Ovary (tissue), 9 donors: ENCODE results near the gene ASPSCR1. TPM values are rescaled to one million over a fixed set of nuclear protein-coding genes. Genes with fewer than 3 reads are reported as not detected.
A peak's percentile ranks its signal among the peaks of the same experiment; 100 is the strongest.

Source experiments
- DNase-seq, 5 donors: peaks; one replicate each; pipeline ENCODE4 v3.0.0-alpha.2; 2019 to 2020
- H3K27ac ChIP-seq, 2 donors: fragments of 200-600 bp; one replicate each; pipeline versions ENCODE4 v1.5.1 to v1.8.0; 2019 to 2022
- H3K27me3 ChIP-seq: fragments of 200-600 bp; one replicate; pipeline ENCODE4 v1.8.0; 2022
- H3K36me3 ChIP-seq: fragments of 200-600 bp; sonication (generic); one replicate; pipeline ENCODE4 v1.5.1; 2019
- H3K4me1 ChIP-seq: one replicate; pipeline ENCODE4 v1.8.1; 2013; ENCODE audit warnings: mild to moderate bottlenecking, moderate library complexity; ENCODE audit not compliant: insufficient read depth
- H3K4me3 ChIP-seq: fragments of 200-600 bp; sonication (generic); one replicate; pipeline ENCODE4 v1.5.1; 2017
- H3K9me3 ChIP-seq, 2 donors: fragments of 200-600 bp in 1 of 2; sonication (generic) in 1 of 2; one replicate each; pipeline versions ENCODE4 v1.5.1 to v1.8.1; 2013 to 2019; ENCODE audit warnings: mild to moderate bottlenecking in 1 of 2, moderate library complexity in 1 of 2
- CTCF ChIP-seq, 3 donors: fragments of 450-650 bp in 2 of 3; fragments of 200-600 bp in 1 of 3; IDR thresholded peaks; one replicate each; pipeline versions ENCODE4 v1.5.1 to v1.8.0; 2016 to 2022; ENCODE audit warnings: antibody characterized with exemption in 3 of 3, mild to moderate bottlenecking in 1 of 3
- EP300 ChIP-seq: sonication (generic); formaldehyde crosslinking; IDR thresholded peaks from one replicate; pipeline ENCODE4 v1.6.1; 2017; ENCODE audit warnings: antibody characterized with exemption
- POLR2A ChIP-seq: fragments of 450-650 bp; IDR thresholded peaks from one replicate; pipeline ENCODE4 v1.6.1; 2017; ENCODE audit warnings: antibody characterized with exemption, mild to moderate bottlenecking, moderate library complexity
- WGBS, 3 donors: extraction: QIAGEN DNeasy Blood & Tissue Kit in 1 of 3; methylation state at CpG; one replicate each; pipeline versions ENCODE4 v1.1.5 to v1.1.7; 2013 to 2017; 5-methylcytosine and 5-hydroxymethylcytosine counted together
- intact Hi-C, 4 donors: fragments of 100-400 bp; cut with DNase I; formaldehyde crosslinking; loops; one replicate each; pipeline versions ENCODE4 v1.11.0 to v1.15.1; 2022 to 2023
- polyA plus RNA-seq, 2 donors: library from polyadenylated mRNA; stranded (reverse); fragments of 200-250 nt in 1 of 2; fragments of 350-450 nt in 1 of 2; fragmentation: Illumina TruSeq in 1 of 2; extraction: RNeasy Lipid Tissue Mini Kit (QIAGEN cat#74804) in 1 of 2; gene quantifications; one replicate each; pipeline ENCODE4 v1.2.3, GENCODE V29; 2013 to 2014
- total RNA-seq, 7 donors: library from RNA; depleted of rRNA in 2 of 7; stranded (reverse); fragments of >200 nt in 2 of 7; fragmentation: NEBNext Ultra II Directional in 3 of 7; extraction: Animal tissue kit (Norgen Biotek cat#: 25700) in 3 of 7; gene quantifications; one replicate each; pipeline versions ENCODE4 v1.1.0 to v1.2.4, GENCODE V29; 2016 to 2023
- donor health status: DM: no; HTN: no; CAD: no; lungs with moderate emphysema.
- donor health status: DM: no; HTN: no; CAD: no.
- donor health status: Bipolar disorder and iron deficiency.
- donor health status: DM: yes; HTN: yes; CAD: no.
- donor health status: DM: no; HTN: no; CAD: no.
- donor health status: DM: yes; HTN: yes; CAD: no.

The ASPSCR1 gene
- total and polyA plus RNA-seq, 9 donors = 1.6 to 39.9 (median 24.3) TPM

DNA sequence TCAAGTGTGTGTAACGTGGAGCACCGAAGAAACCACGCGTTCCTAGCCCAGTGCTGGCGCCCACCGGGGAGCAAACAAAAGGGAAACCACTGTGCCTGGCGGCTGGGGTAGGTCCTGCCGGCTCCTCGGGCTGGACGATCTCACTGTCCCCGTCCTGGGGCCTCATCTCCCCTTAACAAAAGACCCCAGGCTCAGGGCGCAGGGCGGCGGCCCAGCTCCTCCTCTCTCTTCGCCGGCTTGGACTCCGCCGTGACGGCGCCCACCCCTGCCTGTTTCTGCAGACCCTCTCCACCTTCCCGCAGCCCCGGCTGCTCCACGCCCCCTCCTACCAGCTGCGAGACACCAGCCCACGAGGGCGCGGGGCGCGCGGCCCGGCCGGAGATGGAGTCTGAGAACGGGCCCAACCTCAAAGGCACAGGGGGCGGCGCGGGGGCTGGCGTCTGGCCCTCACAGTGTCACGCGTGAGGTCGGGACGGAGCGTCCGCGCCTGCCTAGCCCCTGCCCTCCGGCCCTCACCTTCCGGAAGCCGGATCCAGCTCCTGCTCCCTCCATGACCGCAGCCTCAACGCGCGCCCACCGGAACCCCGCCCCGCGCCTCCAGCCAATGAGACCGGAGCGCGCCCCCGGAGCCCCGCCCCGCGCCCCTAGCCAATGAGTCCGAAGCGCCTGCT lies 45.0 kb downstream of the ASPSCR1 start, which contains the start of gene CENPX:
TSS of gene CENPX (minus strand) at position 569 of the 671 bp plus-strand sequence. CDS start at position 552, 17 bp downstream.
- Histone ChIP-seq H3K4me3 (peak within 1 kb of the TSS; percentile 95), H3K36me3 (no peaks in the 10 kb centered on the region), H3K4me1 (peaks cover 8% of the 10 kb centered on the region), H3K9me3 (no peaks in the 10 kb centered on the region), H3K27me3 (no peaks in the 10 kb centered on the region), H3K27ac (peak within 1 kb of the TSS; percentile 20 to 44)
- intact Hi-C loops = loop anchor here in 1 of 4 donors (10.0 kb wide), 1 partner anchor 302 kb away; no protein-coding TSS in a partner anchor
- TF ChIP-seq EP300 = no peak
- TF ChIP-seq CTCF (IDR thresholded peaks at IDR 0.05) = no peak
- peak; percentile 44 for TF ChIP-seq POLR2A
- DNase-seq = no peak
- 0% methylated on average over 41 to 64 of the region's 64 CpGs for WGBS, 3 donors

GRCh38 chr17:82022981-82023446 lies 45.6 kb downstream of the ASPSCR1 start, which contains the start of gene LRRC45:
Gene LRRC45, plus strand, starts transcription at chr17:82023305. Its CDS starts 339 bp downstream, at chr17:82023644.
- Histone ChIP-seq H3K27me3 (no peaks in the 10 kb centered on the region), H3K9me3 (no peaks in the 10 kb centered on the region), H3K4me1 (peaks cover 8% of the 10 kb centered on the region), H3K4me3 (peak within 1 kb of the TSS; percentile 95), H3K27ac (peak within 1 kb of the TSS; percentile 20 to 44), H3K36me3 (no peaks in the 10 kb centered on the region)
- TF ChIP-seq EP300 (no peak), POLR2A (no peak), CTCF (IDR thresholded peaks at IDR 0.05) (no peak)
- intact Hi-C loops = loop anchor here in 1 of 4 donors (10.0 kb wide), 1 partner anchor 302 kb away; no protein-coding TSS in a partner anchor
- WGBS, 3 donors = 0 to 1% (median 1%) methylated on average over 24 to 42 of the region's 42 CpGs
- DNase-seq = peak; percentile 99 to 100 (median 100)

DNA sequence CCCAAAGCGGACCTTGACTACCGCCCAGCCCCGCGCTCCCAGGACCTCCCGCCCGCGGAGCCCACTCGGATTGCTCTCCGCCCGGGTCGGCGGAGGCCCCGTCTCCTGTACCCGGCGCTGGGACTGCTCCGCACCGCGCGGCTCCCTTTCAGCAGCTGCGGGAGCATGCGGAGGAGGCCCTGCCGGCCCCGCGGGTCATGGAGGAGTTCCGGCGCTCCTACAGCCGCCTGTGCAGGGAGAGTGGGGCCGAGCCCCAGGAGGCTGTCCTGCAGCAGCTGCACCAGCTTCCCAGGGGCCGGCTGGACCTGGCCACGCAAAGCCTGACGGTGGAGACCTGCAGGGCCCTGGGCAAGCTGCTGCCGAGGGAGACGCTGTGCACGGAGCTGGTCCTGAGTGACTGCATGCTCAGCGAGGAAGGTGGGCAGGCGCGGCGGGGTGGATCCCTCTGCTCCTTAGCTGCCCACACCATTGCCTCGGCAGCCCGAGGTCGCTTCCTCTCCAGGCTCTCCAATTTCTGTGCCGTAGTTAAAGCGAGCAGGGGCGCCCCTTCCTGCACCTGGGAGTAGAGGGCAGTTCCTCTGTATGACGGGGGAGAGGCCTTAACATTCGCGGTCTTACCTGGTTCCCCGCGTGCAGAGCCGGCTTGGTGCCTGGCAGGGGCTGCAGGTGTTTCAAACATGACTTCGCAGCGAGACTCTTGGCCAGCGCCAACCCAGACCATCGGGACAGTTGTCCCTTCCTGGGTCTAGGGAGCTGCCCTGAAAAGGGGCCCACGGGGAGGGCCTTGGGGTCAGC lies 46.2 kb downstream of the ASPSCR1 start:
- H3K4me1 ChIP-seq = peaks cover 8% of the 10 kb centered on the region
- H3K27ac ChIP-seq = no peak overlapping the region
- intact Hi-C loops = loop anchor here in 1 of 4 donors (10.0 kb wide), 1 partner anchor 301 kb away; no protein-coding TSS in a partner anchor
- whole genome bisulfite sequencing, 3 donors = 5 to 9% (median 7%) methylated on average over 33 to 55 of the region's 55 CpGs
- H3K36me3 ChIP-seq = no peaks in the 10 kb centered on the region
- TF ChIP-seq EP300 = no peak
- TF ChIP-seq POLR2A = no peak
- no peak for TF ChIP-seq CTCF (IDR thresholded peaks at IDR 0.05)
- no peaks in the 10 kb centered on the region for H3K27me3 ChIP-seq
- no peak for DNase-seq
- peak overlapping the region; percentile 89 for H3K4me3 ChIP-seq
- H3K9me3 ChIP-seq = no peaks in the 10 kb centered on the region

DNA sequence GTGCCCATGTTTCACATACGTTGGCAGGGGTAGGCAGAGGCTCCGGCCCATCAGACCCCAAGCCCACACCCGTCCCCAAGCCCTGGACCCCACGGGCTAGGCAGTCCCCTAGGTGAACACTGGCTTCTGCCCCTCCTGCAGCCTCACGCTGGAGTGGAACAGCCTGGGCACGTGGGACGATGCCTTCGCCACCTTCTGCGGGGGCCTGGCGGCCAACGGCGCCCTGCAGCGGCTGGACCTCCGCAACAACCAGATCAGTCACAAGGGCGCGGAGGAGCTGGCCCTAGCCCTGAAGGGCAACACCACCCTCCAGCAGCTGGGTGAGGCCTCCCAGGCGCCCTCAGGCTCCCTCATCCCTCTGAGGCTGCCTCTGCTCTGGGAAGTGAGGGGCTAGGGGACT lies 47.4 kb downstream of the ASPSCR1 start:
- 91 to 95% (median 92%) methylated on average over 9 to 17 of the region's 17 CpGs for WGBS, 3 donors
- intact Hi-C loops = loop anchor here in 1 of 4 donors (10.0 kb wide), 1 partner anchor 300 kb away; no protein-coding TSS in a partner anchor
- Histone ChIP-seq H3K4me3 (no peak overlapping the region), H3K36me3 (no peaks in the 10 kb centered on the region), H3K27me3 (no peaks in the 10 kb centered on the region), H3K4me1 (peaks cover 8% of the 10 kb centered on the region), H3K9me3 (no peaks in the 10 kb centered on the region), H3K27ac (no peak overlapping the region)
- TF ChIP-seq CTCF (IDR thresholded peaks at IDR 0.05) (no peak), POLR2A (no peak), EP300 (no peak)
- no peak for DNase-seq
